HEK293T (cell line): Measurements from ENCODE around the gene CAPRIN1.

Source experiments
- ARNT ChIP-seq: fragments of 450-650 bp; IDR thresholded peaks from 2 replicates; pipeline ENCODE4 v1.6.1; 2017; ENCODE audit warnings: mild to moderate bottlenecking
- ELF4 ChIP-seq: fragments of 450-650 bp; IDR thresholded peaks from 2 replicates; pipeline ENCODE4 v1.6.1; 2017; ENCODE audit warnings: antibody characterized with exemption
- FOXA1 ChIP-seq: fragments of 450-650 bp; IDR thresholded peaks from 2 replicates; pipeline ENCODE4 v1.6.1; 2016; ENCODE audit warnings: mild to moderate bottlenecking
- FOXK2 ChIP-seq: fragments of 450-650 bp; IDR thresholded peaks from 2 replicates; pipeline ENCODE4 v1.6.1; 2016; ENCODE audit warnings: mild to moderate bottlenecking
- FOXM1 ChIP-seq: fragments of 450-650 bp; IDR thresholded peaks from 2 replicates; pipeline ENCODE4 v1.6.1; 2017; ENCODE audit warnings: mild to moderate bottlenecking, borderline replicate concordance
- SP1 ChIP-seq: fragments of 450-650 bp; IDR thresholded peaks from 2 replicates; pipeline ENCODE4 v1.6.1; 2017
- SUZ12 ChIP-seq: fragments of 450-650 bp; IDR thresholded peaks from 2 replicates; pipeline ENCODE4 v1.6.1; 2016; ENCODE audit warnings: mild to moderate bottlenecking

DNA sequence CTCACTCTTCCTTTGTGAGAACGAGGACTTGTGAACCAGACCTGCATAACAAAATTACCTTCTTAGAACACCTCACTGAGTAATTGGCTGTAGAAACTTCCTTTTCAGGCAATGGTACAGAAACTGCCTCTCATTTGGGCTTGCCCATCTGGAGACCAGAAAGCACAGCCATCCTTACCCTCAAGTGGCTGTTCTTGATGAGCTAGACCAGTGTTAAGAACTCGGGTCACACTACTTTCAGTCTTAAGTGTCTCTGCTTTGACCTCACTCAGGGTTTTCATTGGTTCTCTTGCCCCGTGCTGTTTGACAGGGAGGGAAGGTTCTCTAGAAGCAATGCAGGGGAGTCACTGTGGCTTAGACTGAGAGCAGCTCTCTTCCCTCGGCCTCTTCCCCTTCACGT is 83.2 kb downstream of the CAPRIN1 start:
- TF ChIP-seq SP1 (no peak), FOXM1 (no peak), ARNT (no peak), FOXA1 (no peak), ELF4 (no peak), SUZ12 (no peak), FOXK2 (no peak)
